Gastrocnemius medialis (tissue), 4 donors: ENCODE measurements around the gene ACSM4.

ENCODE experiments used
- POLR2A ChIP-seq, 2 donors: fragments of 450-650 bp; IDR thresholded peaks; one replicate each; pipeline ENCODE4 v1.6.1; 2017; ENCODE audit warnings: antibody characterized with exemption in 2 of 2, mild to moderate bottlenecking in 2 of 2, moderate library complexity in 2 of 2
- TF ChIP-seq, protein P1 (sequence below), 5 experiments: fragments of 450-650 bp in 3 of 5; fragments of 200-600 bp in 2 of 5; sonication (generic) in 2 of 5; IDR thresholded peaks in 4 of 5; conservative IDR thresholded peaks in 1 of 5; 1 replicate in 4 of 5; 2 replicates in 1 of 5; pipeline ENCODE4 v1.5.1; 2016 to 2019; ENCODE audit warnings: antibody characterized with exemption in 5 of 5, mild to moderate bottlenecking in 3 of 5, moderate library complexity in 3 of 5

DNA sequence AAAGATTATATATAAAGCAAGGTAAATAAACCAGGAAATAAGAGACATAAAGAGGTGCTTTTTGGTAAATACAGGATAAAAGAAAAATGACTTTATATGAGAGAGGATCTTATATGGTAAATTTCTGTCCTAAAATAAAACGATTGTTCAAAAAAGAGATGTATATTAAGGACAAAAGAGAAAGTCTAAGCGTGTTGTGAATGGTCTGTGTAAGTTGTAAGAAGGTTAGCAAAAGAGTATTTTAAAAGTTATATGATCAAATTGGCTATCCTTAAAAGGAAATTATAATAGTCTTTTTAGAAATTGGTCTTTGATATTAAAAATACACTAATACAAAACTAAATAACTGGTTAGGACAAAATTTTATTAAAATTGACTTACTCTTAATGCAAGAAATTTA lies 14.1 kb upstream of the ACSM4 start:
- TF ChIP-seq, protein P1, sequence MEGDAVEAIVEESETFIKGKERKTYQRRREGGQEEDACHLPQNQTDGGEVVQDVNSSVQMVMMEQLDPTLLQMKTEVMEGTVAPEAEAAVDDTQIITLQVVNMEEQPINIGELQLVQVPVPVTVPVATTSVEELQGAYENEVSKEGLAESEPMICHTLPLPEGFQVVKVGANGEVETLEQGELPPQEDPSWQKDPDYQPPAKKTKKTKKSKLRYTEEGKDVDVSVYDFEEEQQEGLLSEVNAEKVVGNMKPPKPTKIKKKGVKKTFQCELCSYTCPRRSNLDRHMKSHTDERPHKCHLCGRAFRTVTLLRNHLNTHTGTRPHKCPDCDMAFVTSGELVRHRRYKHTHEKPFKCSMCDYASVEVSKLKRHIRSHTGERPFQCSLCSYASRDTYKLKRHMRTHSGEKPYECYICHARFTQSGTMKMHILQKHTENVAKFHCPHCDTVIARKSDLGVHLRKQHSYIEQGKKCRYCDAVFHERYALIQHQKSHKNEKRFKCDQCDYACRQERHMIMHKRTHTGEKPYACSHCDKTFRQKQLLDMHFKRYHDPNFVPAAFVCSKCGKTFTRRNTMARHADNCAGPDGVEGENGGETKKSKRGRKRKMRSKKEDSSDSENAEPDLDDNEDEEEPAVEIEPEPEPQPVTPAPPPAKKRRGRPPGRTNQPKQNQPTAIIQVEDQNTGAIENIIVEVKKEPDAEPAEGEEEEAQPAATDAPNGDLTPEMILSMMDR (IDR thresholded peaks at IDR 0.05 in 4 of 5, conservative IDR thresholded peaks at IDR 0.05 in 1 of 5): no peak
- no peak for TF ChIP-seq POLR2A (IDR thresholded peaks at IDR 0.05)
